ENCODE measurements around the gene MAMDC2. TPM values are rescaled to one million over a fixed set of nuclear protein-coding genes. Genes with fewer than 3 reads are reported as not detected.

MAMDC2 gene
- total and polyA plus RNA-seq, 2 of the 8 experiments (the other 6 are each of a cell fraction or from before 2014, with no cell fraction given), result 6.1 to 15.4 TPM

GRCh38 chr9:70054521-70054920 lies 10.9 kb downstream of the MAMDC2 start (continued):
- TF ChIP-seq CHD7 (IDR thresholded peaks at IDR 0.05; ENCODE audit: insufficient replicate concordance, low read length), result no peak
- TF ChIP-seq TCF12 (IDR thresholded peaks at IDR 0.05; ENCODE audit: low read depth, low read length), result no peak
- no peak for TF ChIP-seq BACH1 (IDR thresholded peaks at IDR 0.05; ENCODE audit: low read length)
- TF ChIP-seq RXRA (IDR thresholded peaks at IDR 0.05; ENCODE audit: insufficient read depth, low read depth, low read length), result no peak
- TF ChIP-seq ATF2 (IDR thresholded peaks at IDR 0.05; ENCODE audit: low read length), result no peak
- TF ChIP-seq GTF2F1 (IDR thresholded peaks at IDR 0.05; ENCODE audit: borderline replicate concordance, low read depth, low read length), result no peak
- TF ChIP-seq ASH2L (IDR thresholded peaks at IDR 0.05; ENCODE audit: low read length), result no peak
- no peak for TF ChIP-seq PHF8 (conservative IDR thresholded peaks at IDR 0.05; ENCODE audit: low read depth, low read length)
- no peak for TF ChIP-seq SP4 (IDR thresholded peaks at IDR 0.05; ENCODE audit: low read length)
- no peak for TF ChIP-seq TAF1 (IDR thresholded peaks at IDR 0.05; ENCODE audit: low read depth, low read length)
- no peak for TF ChIP-seq SIRT6 (IDR thresholded peaks at IDR 0.05; ENCODE audit: low read length)

Measured in H1 (cell line).